SK-N-MC (cell line): ENCODE results near the gene ZDHHC5.

Experiments
- DNase-seq: peaks from one replicate; pipeline ENCODE4 v3.0.0-alpha.2; 2011; ENCODE audit warnings: low read depth, low spot score
- H3K27ac ChIP-seq: fragments of 200-600 bp; sonication (generic); 2 replicates; pipeline ENCODE4 v1.5.1; 2016; ENCODE audit warnings: mixed run types
- H3K36me3 ChIP-seq: fragments of 200-600 bp; sonication (generic); 2 replicates; pipeline ENCODE4 v1.6.1; 2017; ENCODE audit warnings: antibody characterized with exemption, low read length, mixed read lengths; ENCODE audit not compliant: insufficient read depth
- H3K4me3 ChIP-seq: fragments of 200-600 bp; sonication (generic); 2 replicates; pipeline ENCODE4 v1.5.1; 2016
- H3K9ac ChIP-seq: fragments of 200-600 bp; sonication (generic); 2 replicates; pipeline ENCODE4 v1.8.0; 2017; ENCODE audit warnings: mixed run types, mixed read lengths; ENCODE audit not compliant: insufficient read length
- H3K9me3 ChIP-seq: fragments of 200-600 bp; sonication (generic); 2 replicates; pipeline ENCODE4 v1.6.1; 2017; ENCODE audit warnings: low read depth, mild to moderate bottlenecking, antibody characterized with exemption, low read length, moderate library complexity, mixed read lengths
- EZH2 ChIP-seq: fragments of 200-600 bp; sonication (generic); IDR thresholded peaks from one replicate; pipeline ENCODE4 v1.6.1; 2017; ENCODE audit warnings: antibody characterized with exemption
- FOXP2 ChIP-seq: optimal IDR thresholded peaks from 2 replicates; pipeline ENCODE3; 2011; ENCODE audit warnings: mild to moderate bottlenecking, moderate library complexity; ENCODE audit not compliant: insufficient read depth; ENCODE audit errors: extremely low read length, control extremely low read depth
- POLR2AphosphoS5 ChIP-seq: IDR thresholded peaks from 2 replicates; pipeline ENCODE4 v1.6.1; 2012; ENCODE audit warnings: mild to moderate bottlenecking, low read depth, low read length, borderline replicate concordance

Gene ZDHHC5

GRCh38 chr11:57657194-57658022 lies 10.5 kb upstream of the ZDHHC5 start, which contains the start of gene CLP1:
Gene CLP1 (plus strand): TSS chr11:57657762. CDS start chr11:57659477, 1,715 bp downstream.
- peak within 1 kb of the TSS; percentile 85 for H3K4me3 ChIP-seq
- peaks cover 25% of the 10 kb centered on the region for H3K36me3 ChIP-seq
- peak; percentile 88 for DNase-seq
- peak within 1 kb of the TSS; percentile 93 for H3K9ac ChIP-seq
- H3K27ac ChIP-seq = no peak within 1 kb of the TSS
- TF ChIP-seq FOXP2 (peak; percentile 99), POLR2AphosphoS5 (peak; percentile 73; the same call in 1 of the 2 replicates), EZH2 (no peak)
- no peaks in the 10 kb centered on the region for H3K9me3 ChIP-seq

- Histone ChIP-seq H3K27ac (no peak overlapping the region), H3K36me3 (peaks cover 28% of the 10 kb centered on the region), H3K9ac (peak overlapping the region; percentile 93), H3K9me3 (no peaks in the 10 kb centered on the region), H3K4me3 (peak overlapping the region; percentile 85)
- TF ChIP-seq EZH2 (no peak), POLR2AphosphoS5 (no peak), FOXP2 (no peak)
- DNase-seq = no peak
These were observed 9.9 kb upstream of the ZDHHC5 start for GRCh38 chr11:57658023-57658361.

- Histone ChIP-seq H3K36me3 (peaks cover 28% of the 10 kb centered on the region), H3K9ac (no peak overlapping the region)
These were observed 8.2 kb upstream of the ZDHHC5 start for GRCh38 chr11:57659669-57660068.

GRCh38 chr11:57662893-57663292 lies 5.0 kb upstream of the ZDHHC5 start:
- H3K9me3 ChIP-seq = no peaks in the 10 kb centered on the region
- H3K4me3 ChIP-seq = no peak overlapping the region
- H3K9ac ChIP-seq = no peak overlapping the region
- no peak for TF ChIP-seq EZH2
- TF ChIP-seq FOXP2 = no peak
- no peak for TF ChIP-seq POLR2AphosphoS5
- DNase-seq = no peak
- peaks cover 28% of the 10 kb centered on the region for H3K36me3 ChIP-seq
- no peak overlapping the region for H3K27ac ChIP-seq

More at GRCh38 chr11:57659669-57660068, 8.2 kb upstream of the ZDHHC5 start:
- H3K9me3 ChIP-seq = no peaks in the 10 kb centered on the region
- no peak for DNase-seq
- no peak overlapping the region for H3K4me3 ChIP-seq
- TF ChIP-seq FOXP2 (no peak), EZH2 (no peak), POLR2AphosphoS5 (no peak)
- H3K27ac ChIP-seq = no peak overlapping the region

DNA sequence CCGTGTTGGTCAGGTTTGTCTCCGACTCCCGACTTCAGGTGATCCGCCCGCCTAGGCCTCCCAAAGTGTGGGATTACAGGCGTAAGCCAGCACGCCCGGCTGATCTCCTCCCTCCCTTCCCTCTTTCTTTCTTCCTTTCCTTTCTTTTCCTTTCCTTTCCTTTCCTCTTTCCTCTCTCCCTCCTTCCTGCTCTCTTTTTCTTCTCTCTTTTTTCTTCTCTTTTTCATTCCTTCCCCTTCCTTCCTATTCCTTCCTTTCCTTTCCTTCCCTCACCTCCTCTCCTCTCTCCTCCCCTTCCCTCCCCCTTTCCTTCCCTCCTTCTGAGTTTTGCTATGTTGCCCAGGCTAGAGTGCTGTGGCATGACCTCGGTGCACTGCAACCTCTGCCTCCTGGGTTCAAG lies 3.9 kb upstream of the ZDHHC5 start:
- TF ChIP-seq EZH2 (no peak), FOXP2 (no peak), POLR2AphosphoS5 (no peak)
- Histone ChIP-seq H3K36me3 (peaks cover 28% of the 10 kb centered on the region), H3K9ac (no peak overlapping the region), H3K4me3 (no peak overlapping the region), H3K27ac (no peak overlapping the region), H3K9me3 (no peaks in the 10 kb centered on the region)
- no peak for DNase-seq

DNA sequence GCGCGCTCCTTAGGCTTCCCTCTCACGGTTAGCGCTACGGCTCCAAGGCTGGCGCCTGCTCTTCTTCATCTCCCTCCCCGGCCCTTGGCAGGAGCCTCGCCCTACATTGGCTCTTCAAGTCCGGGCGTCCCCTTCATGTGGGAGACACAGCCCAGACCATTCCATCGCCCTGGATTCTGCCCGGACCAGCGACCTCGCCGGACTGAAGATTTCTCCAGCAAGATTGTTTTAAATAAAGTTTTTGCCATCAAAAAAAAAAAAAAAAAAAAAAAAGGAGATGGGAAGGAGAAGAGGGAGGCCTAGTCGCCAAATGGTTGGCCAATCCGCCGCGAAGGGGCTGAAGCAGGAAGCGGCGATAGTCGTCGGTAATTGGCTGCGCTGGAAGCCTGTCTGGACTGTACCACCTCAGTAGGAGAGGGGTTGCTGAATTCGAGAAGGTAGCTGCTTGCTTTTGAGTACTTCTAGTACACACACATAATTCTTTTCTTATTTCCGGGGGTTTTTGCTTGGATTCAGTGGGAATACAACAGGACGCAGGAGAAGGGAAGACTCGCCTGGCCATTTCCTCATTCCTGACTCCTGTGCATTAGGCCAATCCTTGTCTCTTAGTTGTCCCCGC lies 688 bp upstream of the ZDHHC5 start:
- H3K4me3 ChIP-seq = peak overlapping the region; percentile 99
- H3K36me3 ChIP-seq = peaks cover 16% of the 10 kb centered on the region

DNA sequence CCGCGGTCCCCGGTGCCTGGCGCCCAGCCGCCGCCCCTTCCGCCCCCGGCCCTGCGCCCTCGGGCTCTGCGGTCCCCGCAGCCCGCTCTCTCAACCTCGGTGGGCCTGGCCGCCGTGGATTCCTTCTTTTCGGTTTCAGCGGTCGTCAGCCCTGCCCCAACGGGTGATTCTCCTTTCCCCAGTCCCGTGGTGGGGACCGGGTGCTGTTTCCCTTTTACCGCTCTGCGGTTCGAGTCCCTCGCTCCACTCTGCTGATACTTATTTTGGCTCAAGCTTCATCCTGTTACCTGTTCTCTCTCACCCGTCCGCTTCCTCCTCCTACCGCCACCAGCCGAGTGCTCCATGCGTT lies 494 bp downstream of the ZDHHC5 start:
- H3K9ac ChIP-seq = peak overlapping the region; percentile 99
- peak overlapping the region; percentile 99 for H3K4me3 ChIP-seq
- H3K27ac ChIP-seq = peak overlapping the region; percentile 96
- peaks cover 23% of the 10 kb centered on the region for H3K36me3 ChIP-seq
- no peak for TF ChIP-seq EZH2
- TF ChIP-seq POLR2AphosphoS5 = no peak
- no peak for TF ChIP-seq FOXP2
- DNase-seq = no peak
- H3K9me3 ChIP-seq = no peaks in the 10 kb centered on the region

More for the DNA sequence above, 688 bp upstream of the ZDHHC5 start:
- DNase-seq = peak; percentile 97
- Histone ChIP-seq H3K27ac (peak overlapping the region; percentile 96), H3K9ac (peak overlapping the region; percentile 91), H3K9me3 (no peaks in the 10 kb centered on the region)
- no peak for TF ChIP-seq FOXP2
- TF ChIP-seq EZH2 = no peak
- peak; percentile 57; the same call in 1 of the 2 replicates for TF ChIP-seq POLR2AphosphoS5

DNA sequence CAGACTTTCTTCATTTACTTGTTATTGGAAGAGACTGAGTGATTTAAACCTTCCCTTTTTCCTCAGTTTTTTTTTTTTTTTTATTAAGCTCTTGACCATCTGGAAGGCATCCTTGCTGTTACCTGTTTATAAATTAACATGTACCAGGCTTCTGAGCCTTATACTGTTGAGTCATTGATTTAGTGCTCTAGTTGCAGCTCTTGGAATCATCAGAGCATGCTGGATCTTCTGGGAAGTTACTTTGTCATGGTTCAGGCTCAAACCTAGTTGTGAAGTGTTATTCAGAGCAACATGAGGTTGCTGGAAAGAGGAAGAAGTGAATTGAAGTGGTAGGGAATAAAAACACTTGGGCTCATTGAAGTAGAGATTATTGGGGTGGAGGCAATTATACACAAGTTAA lies 6.3 kb downstream of the ZDHHC5 start:
- TF ChIP-seq EZH2 (no peak), FOXP2 (no peak), POLR2AphosphoS5 (no peak)
- Histone ChIP-seq H3K9me3 (no peaks in the 10 kb centered on the region), H3K36me3 (peaks cover 59% of the 10 kb centered on the region), H3K27ac (no peak overlapping the region), H3K9ac (no peak overlapping the region), H3K4me3 (no peak overlapping the region)
- DNase-seq = no peak
